GM12873 (cell line): ENCODE results near the gene CCDC190.

Experiments used
- CTCF ChIP-seq: IDR thresholded peaks from 2 replicates; pipeline ENCODE4 v1.5.1; 2012; ENCODE audit warnings: low read depth, mild to moderate bottlenecking, moderate library complexity, low read length, control low read depth; ENCODE audit not compliant: insufficient read depth; ENCODE audit errors: missing control alignments

CCDC190 gene

GRCh38 chr1:162889989-162890388, 29.0 kb upstream of the CCDC190 start:
- TF ChIP-seq CTCF: no peak

GRCh38 chr1:162886705-162887104, 25.7 kb upstream of the CCDC190 start:
- TF ChIP-seq CTCF: no peak

- TF ChIP-seq CTCF: no peak
Measured at GRCh38 chr1:162885265-162885664, 24.3 kb upstream of the CCDC190 start.

GRCh38 chr1:162884831-162885230, 23.9 kb upstream of the CCDC190 start:
- TF ChIP-seq CTCF: no peak

GRCh38 chr1:162882248-162882674, 21.3 kb upstream of the CCDC190 start:
- no peak for TF ChIP-seq CTCF

GRCh38 chr1:162881590-162881989, 20.6 kb upstream of the CCDC190 start:
- no peak for TF ChIP-seq CTCF

GRCh38 chr1:162878000-162878596, 17.1 kb upstream of the CCDC190 start:
- TF ChIP-seq CTCF: peak; percentile 71
